HG03432 (cell line): ENCODE data around the gene UAP1L1.
"Not testable (repeated sequence)": the region's sequence is repeated elsewhere in the genome, so short reads cannot be mapped to it uniquely, and the experiment has no call there.

Source experiments
- ATAC-seq: cut with Tn5 transposase; IDR thresholded peaks from one replicate; pipeline ENCODE4 v1.9.1; 2021; ENCODE audit warnings: mild to moderate bottlenecking, moderate library complexity; ENCODE audit not compliant: unreplicated experiment

UAP1L1 gene

DNA sequence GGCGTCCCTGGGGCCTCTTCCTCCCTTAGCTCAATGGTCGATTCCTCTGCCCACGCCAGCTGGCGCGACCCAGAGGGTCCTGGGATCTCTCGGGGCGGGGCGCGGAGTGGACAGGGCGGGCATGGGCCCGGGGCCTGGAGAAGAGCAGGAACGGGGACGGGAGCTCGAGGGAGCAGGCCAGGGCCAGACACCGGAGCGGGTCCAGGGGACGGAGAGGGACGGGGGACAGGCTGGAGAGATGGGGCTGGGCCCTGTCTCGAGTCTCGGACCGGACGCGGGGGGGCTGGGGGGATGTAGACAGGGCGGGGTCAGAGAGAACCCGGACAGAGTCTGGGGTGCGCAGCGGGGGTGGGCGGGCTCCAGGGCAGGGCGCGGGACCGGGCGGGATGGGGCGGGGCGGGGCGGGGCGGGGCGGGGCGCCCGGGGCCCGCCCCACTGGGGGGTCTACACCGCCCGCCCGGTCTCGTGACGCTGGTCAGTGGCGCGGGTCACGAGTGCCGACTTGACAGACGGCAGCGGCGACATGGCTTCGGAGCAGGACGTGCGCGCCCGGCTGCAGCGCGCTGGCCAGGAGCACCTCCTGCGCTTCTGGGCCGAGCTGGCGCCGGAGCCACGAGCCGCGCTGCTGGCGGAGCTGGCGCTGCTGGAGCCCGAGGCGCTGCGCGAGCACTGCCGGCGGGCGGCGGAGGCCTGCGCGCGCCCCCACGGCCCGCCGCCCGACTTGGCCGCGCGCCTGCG is at the start of gene UAP1L1:
UAP1L1 (plus strand) TSS at position 508 of the 738 bp plus-strand sequence; CDS start at position 524, 16 bp downstream.
- peak; percentile 47 for ATAC-seq

- ATAC-seq = peak; percentile 33
These were observed 48.9 kb upstream of the UAP1L1 start for GRCh38 chr9:137028263-137029057.

- ATAC-seq = no peak
These were observed 48.0 kb upstream of the UAP1L1 start for GRCh38 chr9:137029058-137029936.

DNA sequence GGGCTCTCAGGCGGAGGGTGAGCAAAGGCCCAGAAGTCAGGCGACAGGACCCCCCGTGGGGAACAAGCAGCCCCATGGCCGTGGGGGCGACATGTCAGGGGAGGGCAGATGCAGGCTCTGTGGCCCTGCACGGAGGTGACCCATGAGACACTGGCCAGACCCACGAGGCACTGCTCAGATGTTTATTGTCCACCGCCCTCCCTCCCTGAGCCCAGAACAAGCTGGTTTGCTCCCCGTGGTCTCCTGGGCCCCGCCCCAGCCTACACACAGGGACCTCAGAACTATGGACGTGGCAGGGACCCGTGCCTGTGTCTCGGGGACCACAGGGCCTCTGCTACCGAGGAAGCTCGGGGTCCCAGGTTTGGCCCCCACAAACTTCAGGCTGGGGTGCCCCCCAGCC is 47.3 kb upstream of the UAP1L1 start:
- no peak for ATAC-seq

GRCh38 chr9:137030538-137031527 is 46.5 kb upstream of the UAP1L1 start:
- ATAC-seq = no peak

DNA sequence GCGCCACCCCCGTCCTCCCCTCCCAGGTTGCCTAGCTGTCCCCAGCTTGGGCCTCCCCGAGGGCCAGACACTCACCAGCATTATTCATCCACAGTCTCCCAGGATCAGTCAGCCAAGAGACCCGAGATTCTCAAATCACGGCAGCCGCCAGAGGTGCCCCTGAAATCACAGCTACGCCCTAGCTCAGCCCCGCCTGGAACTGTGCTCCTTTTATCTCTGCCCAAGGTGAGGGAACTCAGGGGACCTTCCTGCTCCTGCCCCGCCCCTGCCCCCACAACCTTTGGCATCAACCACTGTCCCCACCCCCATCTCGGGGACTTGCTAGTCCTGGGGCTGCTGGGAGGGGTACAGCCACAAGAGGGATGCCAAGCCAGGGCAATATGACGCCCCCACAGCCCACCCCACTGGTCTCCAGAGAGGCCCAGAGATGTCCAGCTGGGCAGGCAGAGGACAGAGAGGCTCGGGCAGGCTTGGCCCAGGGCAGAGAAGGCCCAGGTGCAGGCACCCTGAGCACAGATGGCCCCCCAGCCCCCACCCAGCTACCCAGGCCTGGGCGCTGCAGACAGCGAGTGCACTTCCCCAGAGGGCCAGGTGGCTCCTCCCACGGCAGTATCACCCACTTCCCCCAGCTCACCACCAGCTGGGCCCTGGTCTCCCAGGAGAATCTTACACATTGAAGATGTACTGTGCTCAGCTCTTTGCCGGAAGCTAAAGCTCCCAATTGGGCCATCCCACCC is 45.2 kb upstream of the UAP1L1 start, which contains the start of gene FUT7:
FUT7 (minus strand) TSS at position 185 of the 737 bp plus-strand sequence; CDS start at position 88, 97 bp downstream.
- ATAC-seq = no peak

GRCh38 chr9:137032858-137033257 is 44.5 kb upstream of the UAP1L1 start:
- ATAC-seq = no peak

- ATAC-seq = not testable (repeated sequence)
These were observed 43.8 kb upstream of the UAP1L1 start for GRCh38 chr9:137033481-137033880.

DNA sequence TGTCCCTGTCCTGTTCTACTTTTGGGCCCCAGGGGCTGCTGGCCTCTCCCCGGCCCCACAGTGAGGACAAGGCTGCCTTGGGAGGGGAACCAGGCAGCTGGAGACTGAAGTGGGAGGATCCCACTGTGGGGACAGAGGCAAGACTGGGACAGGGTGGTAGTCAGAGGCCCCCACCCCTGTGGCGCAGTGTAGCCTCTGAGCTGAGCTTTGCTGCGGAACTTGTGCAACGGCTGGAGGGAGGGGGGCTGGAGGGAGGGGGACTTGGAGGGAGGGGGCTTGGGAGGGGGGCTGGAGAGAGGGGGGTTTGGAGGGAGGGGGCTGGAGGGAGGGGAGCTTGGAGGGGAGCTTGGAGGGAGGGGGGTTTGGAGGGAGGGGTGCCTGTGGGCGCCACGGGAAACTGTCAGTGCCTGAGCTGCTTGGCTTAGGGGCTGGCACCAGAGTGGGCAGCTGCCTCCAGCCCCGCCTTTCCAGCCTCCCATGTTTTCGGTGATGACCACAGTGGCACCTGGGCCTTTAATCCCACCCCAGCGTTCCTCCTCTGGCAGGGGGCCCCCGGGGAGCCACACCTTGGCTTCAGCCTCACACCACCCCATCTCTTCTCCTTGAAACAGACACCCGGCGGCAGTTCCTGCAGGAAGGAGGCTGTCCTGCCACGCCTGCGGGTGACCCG is 43.1 kb upstream of the UAP1L1 start:
- ATAC-seq = no peak

DNA sequence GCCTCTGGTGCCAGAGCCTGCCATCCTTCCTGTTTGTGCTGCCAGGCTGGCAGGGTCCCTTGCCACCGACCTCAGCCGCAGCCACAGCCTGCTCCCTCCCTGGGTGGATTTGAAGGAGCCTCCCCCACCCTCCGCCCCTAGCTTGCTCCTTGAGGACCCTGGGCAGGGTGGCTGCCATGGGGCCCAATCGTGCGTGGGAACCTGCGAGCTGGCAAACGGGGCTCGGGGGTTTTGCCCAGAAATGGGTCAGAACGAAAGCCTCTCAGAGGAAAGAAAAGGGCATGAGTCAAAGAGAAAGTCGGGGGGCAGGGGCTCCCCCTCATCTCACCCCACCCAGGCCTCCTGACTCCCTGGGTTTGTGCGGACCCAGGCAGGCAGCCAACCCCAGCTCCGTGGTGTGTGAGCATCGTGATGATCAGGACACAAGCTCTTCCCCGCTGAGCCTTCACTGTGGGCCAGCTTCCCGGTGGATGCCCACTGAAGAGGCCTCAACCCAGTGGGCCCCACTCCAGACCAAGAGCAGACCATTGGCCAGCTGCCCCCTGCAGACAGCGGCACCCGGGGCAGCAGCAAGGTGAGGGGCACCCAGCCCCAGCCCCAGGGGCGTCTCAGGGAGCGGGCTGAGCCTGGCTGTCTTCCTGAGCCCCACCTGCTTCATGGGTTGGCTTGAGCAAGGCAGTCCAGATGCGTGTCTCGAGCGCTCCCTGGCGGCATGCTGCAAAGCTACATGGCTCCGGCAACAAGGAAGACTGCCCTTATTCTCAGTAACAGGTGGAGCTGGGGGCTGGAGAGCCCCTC is 42.4 kb upstream of the UAP1L1 start:
- ATAC-seq = peak; percentile 59

DNA sequence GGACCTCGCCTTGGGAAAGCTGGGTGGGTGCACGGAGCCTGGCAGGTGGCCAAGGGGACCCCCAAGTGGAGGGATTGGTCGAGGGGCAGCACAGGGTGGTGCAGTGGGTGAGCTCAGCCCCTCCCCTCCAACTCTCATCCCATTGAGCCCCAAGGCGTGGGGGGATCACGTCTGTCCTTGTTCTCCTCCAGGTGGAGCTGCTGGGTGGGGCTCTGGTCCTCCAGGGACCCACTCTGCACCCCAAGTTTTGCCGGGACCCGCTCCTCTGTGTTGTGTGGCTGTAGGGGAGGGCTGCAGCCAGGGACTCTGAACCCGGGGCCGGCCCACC is 41.8 kb upstream of the UAP1L1 start:
- ATAC-seq = no peak

GRCh38 chr9:137035937-137036336 is 41.4 kb upstream of the UAP1L1 start:
- no peak for ATAC-seq

- ATAC-seq = no peak
These were observed 40.3 kb upstream of the UAP1L1 start for GRCh38 chr9:137037035-137037434.

GRCh38 chr9:137037483-137037882 is 39.8 kb upstream of the UAP1L1 start:
- no peak for ATAC-seq

DNA sequence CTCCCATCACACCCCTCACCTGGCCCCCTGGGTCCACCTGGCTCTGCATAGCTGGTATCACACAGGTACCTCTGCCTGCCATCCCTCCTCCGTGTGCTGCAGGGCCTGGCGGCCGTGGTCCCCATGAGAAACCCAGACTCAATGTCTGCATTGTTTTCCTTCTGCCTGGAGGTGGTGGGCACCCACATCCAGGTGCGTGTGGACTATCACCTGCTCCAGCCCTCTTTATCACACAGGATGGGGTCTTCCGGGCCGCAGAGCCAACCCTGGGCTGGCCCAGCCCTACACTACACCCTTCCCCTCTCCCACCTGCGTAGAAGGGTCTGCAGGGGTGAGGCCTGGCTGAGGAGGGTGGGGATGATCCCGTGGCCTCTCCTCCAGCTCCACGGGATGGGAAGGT is 38.4 kb upstream of the UAP1L1 start:
- no peak for ATAC-seq

- ATAC-seq = no peak
These were observed 37.5 kb upstream of the UAP1L1 start for GRCh38 chr9:137039611-137040366.

- ATAC-seq = no peak
These were observed 36.7 kb upstream of the UAP1L1 start for GRCh38 chr9:137040568-137040967.
